Endodermal cell (in vitro differentiated cells): Measurements from ENCODE around the gene LYRM4. TPM values are rescaled to one million over a fixed set of nuclear protein-coding genes. Genes with fewer than 3 reads are reported as not detected.

Source experiments
- DNase-seq: peaks from one replicate; pipeline ENCODE4 v3.0.0-alpha.2; 2017
- H3K27ac ChIP-seq: 2 replicates; pipeline ENCODE4 v1.5.1; 2013; ENCODE audit warnings: mild to moderate bottlenecking, low read depth, low read length, moderate library complexity
- H3K27me3 ChIP-seq: 2 replicates; pipeline ENCODE4 v1.6.1; 2013; ENCODE audit warnings: mild to moderate bottlenecking, low read length, moderate library complexity; ENCODE audit not compliant: insufficient read depth, control insufficient read depth, poor library complexity, severe bottlenecking
- H3K36me3 ChIP-seq: 2 replicates; pipeline ENCODE4 v1.7.0; 2013; ENCODE audit warnings: mild to moderate bottlenecking, low read length, moderate library complexity; ENCODE audit not compliant: control insufficient read depth, insufficient read depth
- H3K4me1 ChIP-seq: one replicate; pipeline ENCODE4 v1.7.0; 2013; ENCODE audit warnings: low read length; ENCODE audit not compliant: control insufficient read depth, insufficient read depth
- H3K4me3 ChIP-seq: 2 replicates; pipeline ENCODE4 v1.5.1; 2013; ENCODE audit warnings: mild to moderate bottlenecking, low read length, moderate library complexity
- H3K9ac ChIP-seq: 2 replicates; pipeline ENCODE4 v1.6.1; 2013; ENCODE audit warnings: mild to moderate bottlenecking, low read length, moderate library complexity; ENCODE audit not compliant: poor library complexity, severe bottlenecking; ENCODE audit errors: extremely low read depth
- H3K9me3 ChIP-seq: 2 replicates; pipeline ENCODE4 v1.6.1; 2013; ENCODE audit warnings: mild to moderate bottlenecking, low read length, moderate library complexity; ENCODE audit not compliant: control insufficient read depth
- H3K27ac Mint-ChIP-seq: 2 replicates; pipeline ENCODE4 v1.8.0; 2020; ENCODE audit warnings: mixed read lengths
- H3K27me3 Mint-ChIP-seq: 2 replicates; pipeline ENCODE4 v1.8.0; 2021; ENCODE audit warnings: mild to moderate bottlenecking, mixed read lengths; ENCODE audit not compliant: insufficient read depth
- H3K36me3 Mint-ChIP-seq: 2 replicates; pipeline ENCODE4 v1.8.0; 2020; ENCODE audit warnings: low read depth, mixed read lengths
- H3K4me1 Mint-ChIP-seq: 2 replicates; pipeline ENCODE4 v1.8.0; 2020; ENCODE audit warnings: mixed read lengths
- H3K4me3 Mint-ChIP-seq: 2 replicates; pipeline ENCODE4 v1.8.0; 2020; ENCODE audit warnings: mild to moderate bottlenecking, moderate library complexity, mixed read lengths
- H3K9me3 Mint-ChIP-seq: 2 replicates; pipeline ENCODE4 v1.8.0; 2020; ENCODE audit warnings: mild to moderate bottlenecking, mixed read lengths
- whole genome bisulfite sequencing, 2 experiments: methylation state at CpG; one replicate each; pipeline versions ENCODE4 v1.1.5 to v1.1.7; 2013; ENCODE audit warnings: missing lambda C conversion rate in 2 of 2, mixed read lengths in 1 of 2; ENCODE audit not compliant: insufficient coverage in 1 of 2, insufficient read length in 1 of 2; 5-methylcytosine and 5-hydroxymethylcytosine counted together
- total RNA-seq, 2 donors: library from RNA; stranded (reverse); fragmentation: NEBNext Ultra II Directional in 1 of 2; extraction: Animal tissue kit (Norgen Biotek cat#: 25700) in 1 of 2; gene quantifications; 2 replicates in 1 of 2; 3 replicates in 1 of 2; pipeline ENCODE4 v1.2.1, GENCODE V29; 2021
- TF ChIP-seq, protein P1 (sequence below): fragments of 200-600 bp; sonication (generic); conservative IDR thresholded peaks from 2 replicates; pipeline ENCODE4 v1.5.0; 2021; ENCODE audit warnings: antibody characterized with exemption, mild to moderate bottlenecking

The LYRM4 gene
- total RNA-seq, 2 donors from 2014 or later, result 32.1 to 44.3 TPM

DNA sequence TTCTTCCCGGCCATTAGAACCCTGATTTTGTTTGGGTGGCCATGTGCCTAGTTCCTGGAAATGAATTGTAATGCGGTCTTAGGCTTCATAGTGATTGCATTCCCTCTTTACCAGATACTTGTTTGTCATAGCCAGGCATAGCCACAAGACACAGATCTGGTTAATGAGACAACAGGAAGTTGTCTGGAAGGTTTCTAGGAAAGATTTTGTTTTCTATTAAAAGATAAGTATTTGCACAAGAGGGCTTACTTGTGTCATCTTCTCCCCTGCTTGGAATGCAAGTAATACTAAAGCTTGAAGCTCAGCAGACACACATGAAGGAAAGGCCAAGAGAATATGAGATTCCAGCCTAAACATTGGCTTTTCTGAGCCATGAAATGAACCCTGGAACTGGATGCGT, 13.5 kb upstream of the LYRM4 start:
- Mint-ChIP-seq H3K4me3 (no peak overlapping the region), H3K36me3 (peaks cover 2% of the 10 kb centered on the region), H3K4me1 (peaks cover 21% of the 10 kb centered on the region), H3K9me3 (no peaks in the 10 kb centered on the region), H3K27ac (no peak overlapping the region), H3K27me3 (no peaks in the 10 kb centered on the region)
- Histone ChIP-seq H3K36me3 (no peaks in the 10 kb centered on the region), H3K4me3 (no peak overlapping the region), H3K27ac (no peak overlapping the region), H3K9ac (no peak overlapping the region), H3K9me3 (no peaks in the 10 kb centered on the region), H3K27me3 (no peaks in the 10 kb centered on the region), H3K4me1 (no peaks in the 10 kb centered on the region)
- no peak for DNase-seq
- TF ChIP-seq, protein P1, sequence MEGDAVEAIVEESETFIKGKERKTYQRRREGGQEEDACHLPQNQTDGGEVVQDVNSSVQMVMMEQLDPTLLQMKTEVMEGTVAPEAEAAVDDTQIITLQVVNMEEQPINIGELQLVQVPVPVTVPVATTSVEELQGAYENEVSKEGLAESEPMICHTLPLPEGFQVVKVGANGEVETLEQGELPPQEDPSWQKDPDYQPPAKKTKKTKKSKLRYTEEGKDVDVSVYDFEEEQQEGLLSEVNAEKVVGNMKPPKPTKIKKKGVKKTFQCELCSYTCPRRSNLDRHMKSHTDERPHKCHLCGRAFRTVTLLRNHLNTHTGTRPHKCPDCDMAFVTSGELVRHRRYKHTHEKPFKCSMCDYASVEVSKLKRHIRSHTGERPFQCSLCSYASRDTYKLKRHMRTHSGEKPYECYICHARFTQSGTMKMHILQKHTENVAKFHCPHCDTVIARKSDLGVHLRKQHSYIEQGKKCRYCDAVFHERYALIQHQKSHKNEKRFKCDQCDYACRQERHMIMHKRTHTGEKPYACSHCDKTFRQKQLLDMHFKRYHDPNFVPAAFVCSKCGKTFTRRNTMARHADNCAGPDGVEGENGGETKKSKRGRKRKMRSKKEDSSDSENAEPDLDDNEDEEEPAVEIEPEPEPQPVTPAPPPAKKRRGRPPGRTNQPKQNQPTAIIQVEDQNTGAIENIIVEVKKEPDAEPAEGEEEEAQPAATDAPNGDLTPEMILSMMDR, result no peak
- WGBS, 2 experiments, result 96 to 100% methylated on average over 1 to 3 of the region's 3 CpGs

DNA sequence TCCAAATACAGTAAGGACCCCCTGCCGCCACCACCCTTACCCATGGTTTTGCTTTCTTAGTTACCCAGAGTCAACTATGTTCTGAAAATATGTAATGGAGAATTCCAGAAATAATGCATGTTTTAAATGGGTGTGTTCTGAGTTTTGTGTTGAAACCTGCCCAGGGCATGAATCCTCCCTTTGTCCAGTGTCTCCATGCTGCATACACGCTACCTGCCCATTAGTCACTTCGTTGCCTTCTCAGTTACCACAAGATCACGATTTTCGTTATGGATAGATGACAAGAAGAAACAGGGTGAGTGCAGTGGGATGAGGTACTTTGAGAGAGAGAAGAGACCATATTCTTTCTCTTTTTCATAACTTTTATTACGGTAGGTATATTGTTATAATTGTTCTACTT, 11.2 kb upstream of the LYRM4 start:
- TF ChIP-seq, protein P1, result no peak
- Histone ChIP-seq H3K9me3 (no peaks in the 10 kb centered on the region), H3K27me3 (no peaks in the 10 kb centered on the region), H3K4me1 (no peaks in the 10 kb centered on the region), H3K4me3 (no peak overlapping the region), H3K36me3 (peaks cover 2% of the 10 kb centered on the region), H3K9ac (no peak overlapping the region), H3K27ac (no peak overlapping the region)
- 96% methylated on average over 4 of the region's 6 CpGs; no CpG with 5 or more reads in 1 of the 2 experiments for WGBS, 2 experiments
- H3K4me3 Mint-ChIP-seq, result no peak overlapping the region
- H3K9me3 Mint-ChIP-seq, result peaks cover 6% of the 10 kb centered on the region
- H3K36me3 Mint-ChIP-seq, result peaks cover 17% of the 10 kb centered on the region
- peaks cover 10% of the 10 kb centered on the region for H3K4me1 Mint-ChIP-seq
- H3K27me3 Mint-ChIP-seq, result no peaks in the 10 kb centered on the region
- no peak for DNase-seq
- H3K27ac Mint-ChIP-seq, result no peak overlapping the region

DNA sequence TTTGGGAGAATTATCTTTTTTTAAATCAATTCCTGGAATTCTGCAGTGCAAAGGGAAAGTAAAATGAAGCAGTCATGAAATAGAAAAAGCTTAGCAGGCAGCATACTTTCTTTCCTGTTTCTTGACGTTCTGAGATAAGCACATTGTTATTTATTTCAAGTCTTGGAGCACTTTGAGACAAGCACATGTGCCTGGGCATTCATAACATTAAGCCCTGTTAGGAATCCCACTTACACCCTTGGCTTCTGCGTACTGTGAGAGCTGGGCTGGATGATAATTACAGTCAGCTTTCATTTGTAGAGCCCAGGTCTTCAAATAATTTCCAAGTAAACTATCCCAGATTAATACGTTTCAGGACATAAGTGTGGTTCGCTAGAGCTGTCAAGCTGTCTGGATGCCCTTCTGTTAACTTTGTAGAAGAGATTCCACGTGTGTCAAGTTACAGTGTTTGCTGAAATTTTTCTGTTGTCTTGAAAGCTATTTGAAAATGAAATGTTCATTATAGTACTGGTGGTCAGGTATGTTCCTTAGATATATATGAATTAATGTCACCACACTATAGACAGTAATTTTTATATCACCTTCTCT, 9.4 kb upstream of the LYRM4 start:
- Mint-ChIP-seq H3K4me3 (no peak overlapping the region), H3K36me3 (peaks cover 22% of the 10 kb centered on the region), H3K9me3 (peaks cover 10% of the 10 kb centered on the region), H3K27me3 (no peaks in the 10 kb centered on the region), H3K4me1 (peaks cover 4% of the 10 kb centered on the region), H3K27ac (no peak overlapping the region)
- H3K27me3 ChIP-seq, result no peaks in the 10 kb centered on the region
- TF ChIP-seq, protein P1, result no peak
- DNase-seq, result no peak
- 79 to 80% methylated on average over 2 to 5 of the region's 5 CpGs for WGBS, 2 experiments
- no peaks in the 10 kb centered on the region for H3K4me1 ChIP-seq
- peaks cover 4% of the 10 kb centered on the region for H3K36me3 ChIP-seq
- H3K9me3 ChIP-seq, result no peaks in the 10 kb centered on the region
- no peak overlapping the region for H3K27ac ChIP-seq
- no peak overlapping the region for H3K9ac ChIP-seq
- no peak overlapping the region for H3K4me3 ChIP-seq
